ENCODE measurements around the gene TJAP1.

GRCh38 chr6:43428112-43428570 is 49.2 kb upstream of the TJAP1 start:
- TF ChIP-seq GATA3 (IDR thresholded peaks at IDR 0.05; ENCODE audit: low read depth, low read length) (no peak), GATA2 (IDR thresholded peaks at IDR 0.05; ENCODE audit: low read depth, low read length) (no peak)
